ENCODE results near the gene SEMA3F.

The SEMA3F gene

DNA sequence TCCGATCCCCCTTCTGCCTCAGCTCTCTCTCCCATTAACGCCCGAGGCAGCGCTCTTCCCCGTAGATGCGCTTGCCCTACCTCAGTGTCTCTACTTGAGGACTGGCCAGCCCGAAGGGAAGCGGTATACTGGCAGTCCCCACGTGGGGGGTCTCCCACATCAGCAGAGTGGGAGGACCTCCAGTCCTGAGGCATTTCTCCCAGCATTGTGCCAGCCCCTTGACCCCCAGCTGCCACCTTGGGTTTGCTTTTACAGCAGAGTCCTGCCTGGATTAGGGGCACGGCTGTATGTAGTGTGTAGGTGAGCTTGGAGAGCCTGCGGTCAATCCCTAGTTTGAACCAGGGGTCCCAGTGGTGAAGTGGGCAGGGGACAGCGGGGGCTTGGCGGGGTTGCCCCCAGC, 767 bp downstream of the SEMA3F start:
- no peaks in the 10 kb centered on the region for H3K9me2 ChIP-seq (replicated peaks; ENCODE audit: insufficient read depth, low read length)
- no peaks in the 10 kb centered on the region for H3K36me3 ChIP-seq (replicated peaks; ENCODE audit: insufficient read depth, low read length)
- H3F3A ChIP-seq (ENCODE audit: insufficient read depth, low read length), result no peaks in the 10 kb centered on the region
- 0 out of 2 replicates have a peak, but pooled peaks cover 4% of the 10 kb centered on the region for H3K4me1 ChIP-seq (ENCODE audit: low read length)
- H2AFZ ChIP-seq (ENCODE audit: low read length), result no peak overlapping the region
- H3K4me3 ChIP-seq (ENCODE audit: low read length), result no peak overlapping the region
- no peaks in the 10 kb centered on the region for H3K79me2 ChIP-seq (ENCODE audit: low read length)
- H4K20me1 ChIP-seq (ENCODE audit: insufficient read depth, low read length), result no peaks in the 10 kb centered on the region
- H3K27me3 ChIP-seq (replicated peaks; ENCODE audit: insufficient read depth, low read length), result peaks cover 72% of the 10 kb centered on the region
- H3K4me2 ChIP-seq (ENCODE audit: low read depth, low read length), result no peak overlapping the region
- no peaks in the 10 kb centered on the region for H3K9me3 ChIP-seq (replicated peaks; ENCODE audit: insufficient read depth, low read length)
- H3K27ac ChIP-seq (ENCODE audit: low read length), result no peak overlapping the region
- TF ChIP-seq, protein P1, sequence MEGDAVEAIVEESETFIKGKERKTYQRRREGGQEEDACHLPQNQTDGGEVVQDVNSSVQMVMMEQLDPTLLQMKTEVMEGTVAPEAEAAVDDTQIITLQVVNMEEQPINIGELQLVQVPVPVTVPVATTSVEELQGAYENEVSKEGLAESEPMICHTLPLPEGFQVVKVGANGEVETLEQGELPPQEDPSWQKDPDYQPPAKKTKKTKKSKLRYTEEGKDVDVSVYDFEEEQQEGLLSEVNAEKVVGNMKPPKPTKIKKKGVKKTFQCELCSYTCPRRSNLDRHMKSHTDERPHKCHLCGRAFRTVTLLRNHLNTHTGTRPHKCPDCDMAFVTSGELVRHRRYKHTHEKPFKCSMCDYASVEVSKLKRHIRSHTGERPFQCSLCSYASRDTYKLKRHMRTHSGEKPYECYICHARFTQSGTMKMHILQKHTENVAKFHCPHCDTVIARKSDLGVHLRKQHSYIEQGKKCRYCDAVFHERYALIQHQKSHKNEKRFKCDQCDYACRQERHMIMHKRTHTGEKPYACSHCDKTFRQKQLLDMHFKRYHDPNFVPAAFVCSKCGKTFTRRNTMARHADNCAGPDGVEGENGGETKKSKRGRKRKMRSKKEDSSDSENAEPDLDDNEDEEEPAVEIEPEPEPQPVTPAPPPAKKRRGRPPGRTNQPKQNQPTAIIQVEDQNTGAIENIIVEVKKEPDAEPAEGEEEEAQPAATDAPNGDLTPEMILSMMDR (IDR thresholded peaks at IDR 0.05; ENCODE audit: low read length), result no peak
- TF ChIP-seq EZH2 (optimal IDR thresholded peaks at IDR 0.05; ENCODE audit: low read depth, low read length) (no peak), EZH2phosphoT487 (IDR thresholded peaks at IDR 0.05; ENCODE audit: low read length) (no peak)
- DNase-seq, result no peak
- H3K9ac ChIP-seq (ENCODE audit: low read length), result no peak overlapping the region

DNA sequence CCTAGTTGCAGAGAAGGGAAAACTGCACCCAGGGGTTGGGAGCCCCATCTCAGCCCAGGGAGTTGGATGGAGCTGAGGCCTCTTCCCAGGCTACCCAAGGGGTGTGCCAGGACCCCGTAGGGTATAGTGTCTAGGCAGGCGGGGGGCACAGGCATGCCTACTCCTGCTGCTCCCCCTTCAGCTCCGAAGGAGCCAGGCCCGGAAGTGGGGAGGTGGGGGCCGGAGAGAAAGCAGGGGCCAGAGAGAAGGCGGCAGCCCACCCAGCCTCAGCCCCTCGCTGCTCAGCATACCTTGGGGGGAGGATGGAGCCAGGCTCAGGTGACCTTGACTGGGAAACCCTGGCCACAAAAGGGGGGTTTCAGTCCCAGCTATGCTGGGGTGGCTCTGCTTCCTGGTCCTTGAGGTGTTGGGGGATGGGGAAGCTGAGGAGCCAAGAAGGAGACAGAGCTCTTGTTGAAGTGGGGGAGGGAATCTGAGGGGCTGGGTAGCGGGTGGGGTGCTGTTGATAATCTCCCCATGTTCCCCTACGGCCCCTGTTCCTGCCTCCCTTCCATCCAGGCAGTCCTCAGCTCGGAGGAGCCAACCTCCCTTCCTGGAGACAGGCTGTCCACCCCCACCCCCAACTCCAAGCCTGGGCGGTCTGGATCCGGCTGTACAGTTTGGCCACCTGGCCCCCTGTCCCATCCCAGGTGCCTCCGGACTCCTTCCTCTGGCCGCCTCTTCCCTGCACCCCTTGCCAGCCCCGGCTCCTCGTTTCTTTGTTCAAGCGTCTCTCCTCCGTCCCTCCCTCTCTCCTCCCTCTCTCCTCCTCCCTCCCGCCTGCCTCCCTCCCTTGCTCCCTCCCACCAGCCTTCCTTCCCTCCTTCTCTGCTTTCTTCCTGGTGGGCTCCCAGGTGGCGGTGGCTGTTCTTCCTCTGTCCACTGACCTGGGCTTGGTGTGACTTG, 1.7 kb downstream of the SEMA3F start:
- Histone ChIP-seq H3K9me3 (replicated peaks; ENCODE audit: insufficient read depth, low read length) (no peaks in the 10 kb centered on the region), H3K9ac (ENCODE audit: low read length) (no peak overlapping the region), H3K27me3 (replicated peaks; ENCODE audit: insufficient read depth, low read length) (peaks cover 81% of the 10 kb centered on the region), H4K20me1 (ENCODE audit: insufficient read depth, low read length) (no peaks in the 10 kb centered on the region), H3K9me2 (replicated peaks; ENCODE audit: insufficient read depth, low read length) (no peaks in the 10 kb centered on the region), H3K4me1 (ENCODE audit: low read length) (0 out of 2 replicates have a peak, but pooled peaks cover 4% of the 10 kb centered on the region), H3K27ac (ENCODE audit: low read length) (no peak overlapping the region), H3K4me2 (ENCODE audit: low read depth, low read length) (no peak overlapping the region), H3K36me3 (replicated peaks; ENCODE audit: insufficient read depth, low read length) (no peaks in the 10 kb centered on the region), H3F3A (ENCODE audit: insufficient read depth, low read length) (no peaks in the 10 kb centered on the region), H3K79me2 (ENCODE audit: low read length) (no peaks in the 10 kb centered on the region), H2AFZ (ENCODE audit: low read length) (no peak overlapping the region), H3K4me3 (ENCODE audit: low read length) (no peak overlapping the region)
- TF ChIP-seq EZH2 (optimal IDR thresholded peaks at IDR 0.05; ENCODE audit: low read depth, low read length), result no peak
- no peak for TF ChIP-seq EZH2phosphoT487 (IDR thresholded peaks at IDR 0.05; ENCODE audit: low read length)
- TF ChIP-seq, protein P1 (IDR thresholded peaks at IDR 0.05; ENCODE audit: low read length), result no peak
- no peak for DNase-seq

DNA sequence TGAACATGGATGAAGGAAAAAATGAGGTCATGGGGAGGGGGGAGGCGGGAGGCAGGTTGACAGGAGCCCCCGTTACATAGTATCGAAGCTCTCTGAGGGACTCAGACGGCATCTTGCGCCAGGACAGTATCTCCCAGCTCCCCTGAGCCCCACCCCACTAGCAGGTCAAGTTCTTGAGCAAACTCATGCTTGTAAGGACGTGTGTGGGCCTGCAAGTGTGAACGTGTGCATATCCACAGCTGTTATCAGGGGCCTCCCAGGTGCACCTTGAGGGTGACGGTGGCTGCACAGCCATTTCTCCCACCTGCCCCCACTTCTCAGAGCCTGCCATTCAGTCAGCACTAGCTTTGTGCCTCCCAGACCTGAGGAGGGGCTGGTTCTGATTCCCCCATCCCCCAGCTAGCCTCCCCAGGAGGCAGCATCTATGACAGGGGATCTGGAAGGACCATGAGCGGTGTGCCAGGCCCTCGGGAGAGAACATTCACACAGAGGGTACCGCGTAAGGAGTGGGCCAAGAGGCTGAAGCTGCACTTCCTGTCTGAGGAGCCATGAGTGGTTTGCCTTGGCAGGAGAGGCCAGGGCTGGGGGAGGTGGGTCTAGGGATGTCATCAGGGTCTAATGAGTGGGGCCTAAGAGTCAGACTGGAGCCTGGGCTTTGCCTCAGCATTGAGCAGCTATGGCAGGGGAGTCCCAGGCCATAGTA, 2.9 kb downstream of the SEMA3F start:
- Histone ChIP-seq H3K4me3 (ENCODE audit: low read length) (no peak overlapping the region), H3K9ac (ENCODE audit: low read length) (no peak overlapping the region), H3K4me2 (ENCODE audit: low read depth, low read length) (no peak overlapping the region), H3K9me2 (replicated peaks; ENCODE audit: insufficient read depth, low read length) (no peaks in the 10 kb centered on the region), H3K4me1 (ENCODE audit: low read length) (0 out of 2 replicates have a peak, but pooled peaks cover 4% of the 10 kb centered on the region), H3K9me3 (replicated peaks; ENCODE audit: insufficient read depth, low read length) (no peaks in the 10 kb centered on the region), H3K27me3 (replicated peaks; ENCODE audit: insufficient read depth, low read length) (peaks cover 89% of the 10 kb centered on the region), H3K79me2 (ENCODE audit: low read length) (no peaks in the 10 kb centered on the region), H2AFZ (ENCODE audit: low read length) (no peak overlapping the region), H4K20me1 (ENCODE audit: insufficient read depth, low read length) (no peaks in the 10 kb centered on the region), H3F3A (ENCODE audit: insufficient read depth, low read length) (no peaks in the 10 kb centered on the region), H3K36me3 (replicated peaks; ENCODE audit: insufficient read depth, low read length) (no peaks in the 10 kb centered on the region), H3K27ac (ENCODE audit: low read length) (no peak overlapping the region)
- TF ChIP-seq EZH2phosphoT487 (IDR thresholded peaks at IDR 0.05; ENCODE audit: low read length), result no peak
- TF ChIP-seq, protein P1 (IDR thresholded peaks at IDR 0.05; ENCODE audit: low read length), result no peak
- TF ChIP-seq EZH2 (optimal IDR thresholded peaks at IDR 0.05; ENCODE audit: low read depth, low read length), result no peak
- no peak for DNase-seq
